ENCODE data around the gene SLC12A9. TPM values are rescaled to one million over a fixed set of nuclear protein-coding genes. Genes with fewer than 3 reads are reported as not detected.
A peak's percentile ranks its signal among the peaks of the same experiment; 100 is the strongest.

SLC12A9 gene
- total and polyA plus RNA-seq, 11 donors: 4.6 to 23.6 (median 7.0) TPM

- H3K27me3 ChIP-seq: no peaks in the 10 kb centered on the region
- DNase-seq: no peak
- H3K36me3 ChIP-seq: peaks cover 0 to 52% (median 30%) of the 10 kb centered on the region in 9 donors
- H3K27ac ChIP-seq: peak overlapping the region; percentile 89 to 100 (median 96)
- peak overlapping the region; percentile 62 to 100 (median 86) for H3K4me3 ChIP-seq
- ATAC-seq: peak in 3 of 4 donors; percentile 2 to 13 (median 9)
- peaks cover 8 to 50% (median 23%) of the 10 kb centered on the region in 12 donors for H3K4me1 ChIP-seq
- no peaks in the 10 kb centered on the region for H3K9me3 ChIP-seq
- intact Hi-C loops (cut with DNase I): no loop called here
- TF ChIP-seq POLR2A (IDR thresholded peaks at IDR 0.05) (no peak), CTCF (IDR thresholded peaks at IDR 0.05) (no peak)
- 21 to 23% (median 22%) methylated on average over 13 to 27 of the region's 27 CpGs for WGBS, 4 donors
These were observed 15.4 kb downstream of the SLC12A9 start for GRCh38 chr7:100867776-100868485.

GRCh38 chr7:100873599-100874299 lies 21.2 kb downstream of the SLC12A9 start:
- Histone ChIP-seq H3K27me3 (no peaks in the 10 kb centered on the region), H3K4me3 (peak overlapping the region; percentile 60 to 100 (median 86)), H3K27ac (peak overlapping the region in 11 of 12 donors; percentile 89 to 99 (median 95)), H3K36me3 (peaks cover 0 to 71% (median 60%) of the 10 kb centered on the region in 9 donors), H3K4me1 (peaks cover 4 to 49% (median 36%) of the 10 kb centered on the region in 12 donors), H3K9me3 (no peaks in the 10 kb centered on the region)
- WGBS, 4 donors: 83 to 91% (median 89%) methylated on average over 10 of the region's 10 CpGs
- no peak for ATAC-seq
- DNase-seq: no peak
- intact Hi-C loops (cut with DNase I): no loop called here
- no peak for TF ChIP-seq POLR2A (IDR thresholded peaks at IDR 0.05)
- TF ChIP-seq CTCF (IDR thresholded peaks at IDR 0.05): no peak

- Histone ChIP-seq H3K27ac (peak overlapping the region; percentile 89 to 99 (median 95)), H3K36me3 (peaks cover 0 to 71% (median 65%) of the 10 kb centered on the region in 9 donors), H3K27me3 (no peaks in the 10 kb centered on the region), H3K4me1 (peaks cover 3 to 49% (median 35%) of the 10 kb centered on the region in 12 donors), H3K9me3 (no peaks in the 10 kb centered on the region), H3K4me3 (peak overlapping the region; percentile 60 to 100 (median 86))
- DNase-seq (no peak), ATAC-seq (peak in 3 of 4 donors; percentile 0 to 3 (median 1))
- TF ChIP-seq POLR2A (IDR thresholded peaks at IDR 0.05): no peak
- no peak for TF ChIP-seq CTCF (IDR thresholded peaks at IDR 0.05)
- 55 to 62% (median 58%) methylated on average over 8 of the region's 8 CpGs for WGBS, 4 donors
- intact Hi-C loops (cut with DNase I): no loop called here
These were observed 21.7 kb downstream of the SLC12A9 start for GRCh38 chr7:100874300-100874576.
